Germinal center (tissue), 1 donor: ENCODE measurements around the gene SELENOV.

Experiments
- DNase-seq: peaks from one replicate; pipeline ENCODE4 v3.0.0; 2012; ENCODE audit warnings: mixed read lengths, low spot score

SELENOV gene

GRCh38 chr19:39558624-39559117 is 43.7 kb downstream of the SELENOV start:
- no peak for DNase-seq

- no peak for DNase-seq
Measured at GRCh38 chr19:39563408-39563807, 48.5 kb downstream of the SELENOV start.

DNA sequence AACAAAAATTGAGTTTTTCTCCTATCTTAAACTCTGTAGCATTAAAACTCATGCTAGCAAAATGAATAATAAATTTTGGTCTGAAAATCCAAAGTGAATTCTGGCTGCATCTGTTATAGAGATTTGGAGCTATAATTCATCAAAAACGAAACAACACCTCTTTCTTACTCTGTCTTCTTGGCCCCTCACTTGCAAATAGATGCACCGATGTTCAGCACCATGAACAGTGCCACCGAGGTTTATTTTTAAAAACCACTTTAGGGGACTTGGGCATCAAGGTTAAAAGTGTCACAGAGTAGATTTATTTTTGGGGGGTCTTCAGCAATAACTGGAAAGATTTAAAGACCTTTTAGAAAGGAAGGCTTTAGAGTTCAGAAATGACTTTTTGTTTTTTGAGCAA is 51.1 kb downstream of the SELENOV start:
- DNase-seq = no peak

DNA sequence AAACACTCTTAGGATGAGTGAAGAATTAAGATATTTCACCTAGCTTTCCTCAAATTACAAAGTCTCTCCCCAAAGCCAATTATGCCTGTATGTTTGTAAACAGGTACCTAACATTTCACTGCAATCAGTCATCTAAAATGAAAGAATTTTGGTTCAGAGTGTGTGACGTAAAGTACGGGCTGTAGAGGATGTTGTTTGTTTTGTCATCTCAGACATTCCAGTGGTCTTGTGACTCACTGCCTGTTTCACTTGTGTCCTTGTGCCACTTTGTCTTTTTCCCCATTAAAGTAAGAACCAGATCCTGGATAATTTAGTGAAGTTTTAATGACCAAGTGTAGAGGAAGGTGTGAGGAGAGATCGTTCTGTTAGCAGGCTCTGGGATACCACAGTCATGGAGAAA is 53.7 kb downstream of the SELENOV start:
- DNase-seq = no peak
